Pancreas (tissue), 10 donors: ENCODE results near the gene SCLY. TPM values are rescaled to one million over a fixed set of nuclear protein-coding genes. Genes with fewer than 3 reads are reported as not detected.
"Not testable (repeated sequence)": the region's sequence is repeated elsewhere in the genome, so short reads cannot be mapped to it uniquely, and the experiment has no call there.

Experiments used
- ATAC-seq, 4 donors: fragments of 200-7000 bp; cut with Tn5 transposase; one replicate each; pipeline versions ENCODE4 v1.8.0 to v1.9.1; 2020; ENCODE audit warnings: mild to moderate bottlenecking in 4 of 4, moderate library complexity in 4 of 4
- DNase-seq, 6 donors: peaks; one replicate each; pipeline ENCODE4 v3.0.0-alpha.2; 2020
- FAIRE-seq: peaks from 2 replicates; lab custom pipeline; 2012; peaks lifted over from hg19 to GRCh38; lab: Jason Lieb, UNC
- H3K27ac ChIP-seq, 4 donors: fragments of 200-600 bp; sonication (generic); 1 replicate in 3 of 4; 2 replicates in 1 of 4; pipeline versions ENCODE4 v1.5.0 to v1.8.0; 2020
- H3K27me3 ChIP-seq, 4 donors: fragments of 200-600 bp; one replicate each; pipeline ENCODE4 v1.8.0; 2021
- H3K36me3 ChIP-seq, 3 donors: fragments of 200-600 bp; sonication (generic) in 1 of 3; one replicate each; pipeline versions ENCODE4 v1.5.0 to v1.8.0; 2020 to 2021
- H3K4me1 ChIP-seq, 3 donors: fragments of 200-600 bp; one replicate each; pipeline ENCODE4 v1.8.0; 2021
- H3K4me3 ChIP-seq, 4 donors: fragments of 200-600 bp; sonication (generic) in 2 of 4; one replicate each; pipeline versions ENCODE4 v1.5.0 to v1.8.0; 2020 to 2021
- H3K9me3 ChIP-seq, 4 donors: fragments of 200-600 bp; one replicate each; pipeline ENCODE4 v1.8.0; 2021
- WGBS, 2 donors: extraction: QIAGEN DNeasy Blood & Tissue Kit; methylation state at CpG; one replicate each; pipeline ENCODE4 v1.1.7; 2013; 5-methylcytosine and 5-hydroxymethylcytosine counted together
- intact Hi-C, 3 donors: fragments of 100-400 bp; cut with DNase I; formaldehyde crosslinking; loops; one replicate each; pipeline versions ENCODE4 v1.11.1 to v1.14.2; 2022
- polyA plus RNA-seq, 2 donors: library from polyadenylated mRNA; stranded (reverse); fragments of 200-250 nt; gene quantifications; one replicate each; pipeline ENCODE4 v1.2.3, GENCODE V29; 2013
- total RNA-seq, 6 donors: library from RNA; stranded (reverse); fragmentation: NEBNext Ultra II Directional in 4 of 6; extraction: Animal tissue kit (Norgen Biotek cat#: 25700) in 4 of 6; gene quantifications; one replicate each; pipeline versions ENCODE4 v1.2.1 to v1.2.4, GENCODE V29; 2021 to 2023
- TF ChIP-seq, protein P1 (sequence below), 4 donors: fragments of 200-600 bp; sonication (generic) in 3 of 4; IDR thresholded peaks; one replicate each; pipeline versions ENCODE4 v1.5.0 to v1.8.0; 2021; ENCODE audit warnings: antibody characterized with exemption in 4 of 4
- donor health status: healthy with polysubstance abuse.
- donor health status: DM: no; HTN: no; CAD: no; lungs with moderate emphysema.
- donor health status: DM: no; HTN: no; CAD: no.
- donor health status: control.
- donor health status: control.
- donor health status: Bipolar disorder and iron deficiency.
- donor health status: DM: yes; HTN: yes; CAD: no.
- donor health status: DM: no; HTN: no; CAD: no.
- donor health status: DM: no; HTN: no; CAD: no.
- donor health status: DM: yes; HTN: yes; CAD: no.

Gene SCLY
- total and polyA plus RNA-seq, 8 donors = 13.8 to 33.5 (median 22.3) TPM

DNA sequence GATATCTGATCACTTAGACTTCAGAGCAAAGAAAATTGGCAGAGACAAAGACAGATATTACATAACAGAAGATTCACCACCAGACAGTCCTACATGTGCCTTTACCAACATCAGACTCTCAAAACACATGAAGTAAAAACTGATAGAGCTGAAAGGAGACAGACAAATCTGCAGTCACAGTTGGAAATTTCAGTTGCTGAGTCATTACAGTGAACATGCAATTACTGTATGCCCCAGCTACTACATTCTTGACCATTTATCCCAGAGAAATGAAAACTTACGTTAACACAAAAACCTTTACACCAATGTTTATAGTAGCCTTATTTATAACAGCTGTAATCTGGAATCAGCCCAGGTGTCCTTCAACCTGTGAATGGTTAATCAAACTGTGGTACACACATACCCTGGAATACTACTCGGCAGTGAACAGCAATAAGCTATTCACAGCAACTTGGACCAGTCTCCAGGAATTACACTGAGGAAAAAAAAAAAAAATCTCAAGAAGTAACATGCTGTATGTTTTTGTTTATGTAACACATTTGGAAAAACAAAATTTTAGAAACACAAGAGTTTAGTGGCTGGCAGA lies 7.5 kb upstream of the SCLY start:
- DNase-seq (no peak), FAIRE-seq (no peak), ATAC-seq (no peak)
- no peaks in the 10 kb centered on the region for H3K9me3 ChIP-seq
- no peaks in the 10 kb centered on the region for H3K4me1 ChIP-seq
- H3K4me3 ChIP-seq = no peak overlapping the region
- intact Hi-C loops = no loop called here
- H3K36me3 ChIP-seq = no peaks in the 10 kb centered on the region
- no peaks in the 10 kb centered on the region for H3K27me3 ChIP-seq
- no peak overlapping the region for H3K27ac ChIP-seq
- WGBS, 2 donors = 33 to 39% methylated on average over 2 of the region's 2 CpGs
- TF ChIP-seq, protein P1, sequence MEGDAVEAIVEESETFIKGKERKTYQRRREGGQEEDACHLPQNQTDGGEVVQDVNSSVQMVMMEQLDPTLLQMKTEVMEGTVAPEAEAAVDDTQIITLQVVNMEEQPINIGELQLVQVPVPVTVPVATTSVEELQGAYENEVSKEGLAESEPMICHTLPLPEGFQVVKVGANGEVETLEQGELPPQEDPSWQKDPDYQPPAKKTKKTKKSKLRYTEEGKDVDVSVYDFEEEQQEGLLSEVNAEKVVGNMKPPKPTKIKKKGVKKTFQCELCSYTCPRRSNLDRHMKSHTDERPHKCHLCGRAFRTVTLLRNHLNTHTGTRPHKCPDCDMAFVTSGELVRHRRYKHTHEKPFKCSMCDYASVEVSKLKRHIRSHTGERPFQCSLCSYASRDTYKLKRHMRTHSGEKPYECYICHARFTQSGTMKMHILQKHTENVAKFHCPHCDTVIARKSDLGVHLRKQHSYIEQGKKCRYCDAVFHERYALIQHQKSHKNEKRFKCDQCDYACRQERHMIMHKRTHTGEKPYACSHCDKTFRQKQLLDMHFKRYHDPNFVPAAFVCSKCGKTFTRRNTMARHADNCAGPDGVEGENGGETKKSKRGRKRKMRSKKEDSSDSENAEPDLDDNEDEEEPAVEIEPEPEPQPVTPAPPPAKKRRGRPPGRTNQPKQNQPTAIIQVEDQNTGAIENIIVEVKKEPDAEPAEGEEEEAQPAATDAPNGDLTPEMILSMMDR (IDR thresholded peaks at IDR 0.05) = no peak

DNA sequence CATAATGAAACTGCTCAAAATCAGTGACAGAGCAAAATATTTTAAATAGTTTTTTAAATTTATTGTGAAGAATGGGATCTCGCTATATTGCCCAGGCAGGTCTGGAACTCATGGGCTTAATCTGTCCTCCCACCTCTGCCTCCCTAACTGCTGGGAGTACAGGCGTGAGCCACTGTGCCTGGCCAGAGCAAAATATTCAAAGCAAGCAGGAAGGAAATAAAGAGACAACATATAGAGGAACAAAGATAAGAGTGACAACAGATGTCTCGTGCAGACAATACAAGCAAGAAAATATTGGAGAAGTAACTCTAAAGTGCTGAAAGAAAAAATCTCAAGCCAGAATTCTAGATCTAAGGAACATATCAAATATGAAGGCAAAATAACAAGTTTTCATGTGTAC lies 5.0 kb upstream of the SCLY start:
- H3K27me3 ChIP-seq = no peaks in the 10 kb centered on the region
- intact Hi-C loops = no loop called here
- TF ChIP-seq, protein P1 (IDR thresholded peaks at IDR 0.05) = no peak
- FAIRE-seq (no peak), ATAC-seq (no peak), DNase-seq (no peak)
- peaks cover 0 to 7% (median 5%) of the 10 kb centered on the region in 3 donors for H3K4me1 ChIP-seq
- no peaks in the 10 kb centered on the region for H3K36me3 ChIP-seq
- H3K9me3 ChIP-seq = no peaks in the 10 kb centered on the region
- H3K4me3 ChIP-seq = no peak overlapping the region
- H3K27ac ChIP-seq = no peak overlapping the region
- WGBS, 2 donors = 74 to 78% methylated on average over 3 of the region's 3 CpGs

DNA sequence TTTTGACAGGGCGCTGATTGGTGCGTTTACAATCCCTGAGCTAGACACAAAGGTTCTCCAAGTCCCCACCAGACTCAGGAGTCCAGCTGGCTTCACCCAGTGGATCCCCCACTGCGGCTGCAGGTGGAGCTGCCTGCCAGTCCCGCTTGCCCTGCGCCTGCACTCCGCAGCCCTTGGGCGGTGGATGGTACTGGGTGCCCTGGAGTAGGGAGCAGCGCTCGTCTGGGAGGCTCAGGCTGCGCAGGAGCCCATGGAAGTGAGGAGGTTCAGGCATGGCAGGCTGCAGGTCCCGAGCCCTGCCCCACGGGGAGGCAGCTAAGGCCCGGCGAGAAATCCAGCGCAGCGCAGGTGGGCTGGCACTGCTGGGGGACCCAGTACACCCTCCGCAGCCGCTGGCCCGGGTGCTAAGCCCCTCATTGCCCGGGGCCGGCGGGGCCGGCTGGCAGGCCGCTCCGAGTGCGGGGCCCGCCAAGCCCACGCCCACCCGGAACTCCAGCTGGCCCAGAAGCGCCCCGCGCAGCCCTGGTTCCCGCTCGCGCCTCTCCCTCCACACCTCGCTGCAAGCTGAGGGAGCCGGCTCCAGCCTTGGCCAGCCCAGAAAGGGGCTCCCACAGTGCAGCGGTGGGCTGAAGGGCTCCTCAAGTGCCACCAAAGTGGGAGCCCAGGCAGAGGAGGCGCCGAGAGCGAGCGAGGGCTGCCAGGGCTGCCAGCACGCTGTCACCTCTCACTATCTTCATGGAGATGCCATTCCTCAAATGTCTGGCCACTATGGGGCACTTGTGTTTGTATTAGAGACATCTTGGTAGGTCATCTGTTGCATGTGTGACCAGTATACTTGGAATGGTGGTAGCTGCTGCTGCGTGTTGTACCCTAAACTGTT lies 2.9 kb upstream of the SCLY start:
- H3K27me3 ChIP-seq, H3K4me3 ChIP-seq, H3K27ac ChIP-seq, H3K9me3 ChIP-seq, H3K36me3 ChIP-seq, ATAC-seq, intact Hi-C loops, FAIRE-seq: not testable (repeated sequence)
- H3K4me1 ChIP-seq = peaks cover 11 to 18% (median 12%) of the 10 kb centered on the region in 3 donors
- 92 to 95% methylated on average over 41 to 44 of the region's 44 CpGs for WGBS, 2 donors
- DNase-seq = peak in 1 of 6 donors; percentile 9

DNA sequence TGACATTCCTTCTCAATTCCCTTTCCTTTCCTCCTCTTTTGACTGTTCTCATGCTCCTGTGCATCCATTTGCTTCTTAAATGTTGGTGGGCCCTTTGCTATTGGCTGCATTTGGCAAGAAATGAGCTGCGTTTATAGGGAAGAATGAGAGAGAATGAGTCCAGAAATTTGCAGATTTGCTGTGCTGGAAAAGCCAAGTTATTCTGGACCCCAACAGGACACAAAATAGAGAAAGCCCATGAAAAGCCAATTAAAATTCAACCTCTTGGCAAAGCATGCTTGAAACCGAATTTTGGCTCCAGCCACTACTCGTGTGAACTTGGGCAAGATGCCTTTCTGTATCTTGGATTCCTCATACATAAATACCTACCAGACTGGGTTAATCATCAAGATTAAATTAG lies 1.3 kb upstream of the SCLY start:
- Histone ChIP-seq H3K27ac (no peak overlapping the region), H3K9me3 (no peaks in the 10 kb centered on the region), H3K4me3 (peak overlapping the region in 1 of 4 donors; percentile 94), H3K27me3 (no peaks in the 10 kb centered on the region), H3K4me1 (peaks cover 25 to 32% (median 27%) of the 10 kb centered on the region in 3 donors), H3K36me3 (no peaks in the 10 kb centered on the region)
- FAIRE-seq = no peak
- 43 to 50% methylated on average over 3 of the region's 3 CpGs for WGBS, 2 donors
- no peak for ATAC-seq
- TF ChIP-seq, protein P1 (IDR thresholded peaks at IDR 0.05) = no peak
- peak in 1 of 6 donors; percentile 8 for DNase-seq
- intact Hi-C loops = no loop called here

DNA sequence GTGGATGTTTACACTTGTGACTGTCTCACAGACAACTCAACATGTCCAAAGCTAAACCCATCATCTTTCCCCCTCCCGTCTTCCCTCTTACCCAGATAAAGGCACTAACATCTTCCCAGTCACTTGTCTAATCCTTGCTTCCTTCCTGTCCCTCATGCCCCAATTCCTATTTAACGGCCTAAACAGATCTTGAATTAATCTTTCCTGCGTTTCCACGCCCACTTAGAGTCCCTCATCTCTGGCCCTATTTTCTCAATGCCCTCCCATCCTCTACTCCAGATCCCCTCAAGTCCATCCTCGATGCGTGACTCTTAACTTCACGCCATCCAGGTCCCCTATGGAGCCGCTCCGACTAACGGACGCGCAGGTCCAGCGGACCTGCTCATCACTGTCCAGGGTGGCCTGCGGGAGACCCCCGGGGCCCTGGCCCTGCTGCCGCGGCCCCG lies 682 bp upstream of the SCLY start:
- Histone ChIP-seq H3K4me1 (peaks cover 26 to 37% (median 32%) of the 10 kb centered on the region in 3 donors), H3K27me3 (no peaks in the 10 kb centered on the region), H3K36me3 (no peaks in the 10 kb centered on the region), H3K9me3 (no peaks in the 10 kb centered on the region), H3K27ac (peak overlapping the region; percentile 74 to 87 (median 83)), H3K4me3 (peak overlapping the region; percentile 43 to 98 (median 92))
- ATAC-seq (no peak), DNase-seq (no peak), FAIRE-seq (no peak)
- intact Hi-C loops = no loop called here
- WGBS, 2 donors = 1 to 2% methylated on average over 18 of the region's 18 CpGs
- TF ChIP-seq, protein P1 (IDR thresholded peaks at IDR 0.05) = no peak
